ENCODE data around the gene ATL1. TPM values are rescaled to one million over a fixed set of nuclear protein-coding genes. Genes with fewer than 3 reads are reported as not detected.

Gene ATL1
- total and polyA plus RNA-seq, 2 experiments from 2014 or later = 3.5 to 7.0 TPM

DNA sequence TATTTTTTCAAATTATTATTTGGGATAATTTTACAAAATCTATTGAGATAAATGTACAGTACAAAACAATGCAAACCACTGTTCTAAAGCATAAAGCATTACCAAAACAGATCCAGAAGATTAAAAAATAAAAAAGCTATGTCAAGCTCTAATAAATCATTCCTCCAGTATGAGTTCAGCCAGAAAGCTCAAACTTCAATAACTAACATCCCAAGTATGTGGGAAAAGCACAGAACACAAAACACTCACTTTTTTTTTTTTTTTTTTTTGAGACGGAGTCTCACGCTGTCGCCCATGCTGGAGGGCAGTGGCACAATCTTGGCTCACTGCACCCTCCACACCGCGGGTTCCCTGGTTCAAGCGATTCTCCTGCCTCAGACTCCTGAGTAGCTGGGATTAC, 96.8 kb downstream of the ATL1 start:
- Histone ChIP-seq H2AFZ (no peak overlapping the region), H3K36me3 (ENCODE audit: insufficient read depth) (peaks cover 9% of the 10 kb centered on the region; the same call in 1 of the 2 replicates), H3K4me1 (ENCODE audit: insufficient read depth) (peaks cover 25% of the 10 kb centered on the region), H4K20me1 (replicated peaks; ENCODE audit: insufficient read depth) (peaks cover 6% of the 10 kb centered on the region; the same call in 1 of the 2 replicates), H3K79me2 (replicated peaks; ENCODE audit: insufficient read depth) (peaks cover 96% of the 10 kb centered on the region), H3K9me2 (ENCODE audit: insufficient read depth) (no peaks in the 10 kb centered on the region), H3K4me2 (no peak overlapping the region), H3K4me3 (no peak overlapping the region), H3F3A (replicated peaks; ENCODE audit: low read depth) (no peaks in the 10 kb centered on the region), H3K27ac (ENCODE audit: low read depth) (no peak overlapping the region), H3K27me3 (ENCODE audit: insufficient read depth) (no peaks in the 10 kb centered on the region)
- peaks cover 5% of the 10 kb centered on the region for H3K27me3 Mint-ChIP-seq (ENCODE audit: insufficient read depth, low read depth, poor library complexity)
- H3K27ac Mint-ChIP-seq = peak overlapping the region; percentile 99
- ATAC-seq (no peak), DNase-seq (ENCODE audit: low spot score) (no peak)
- no peak for TF ChIP-seq ZNF114 (CRISPR knock-in tag; IDR thresholded peaks at IDR 0.05)
- TF ChIP-seq, protein P1, sequence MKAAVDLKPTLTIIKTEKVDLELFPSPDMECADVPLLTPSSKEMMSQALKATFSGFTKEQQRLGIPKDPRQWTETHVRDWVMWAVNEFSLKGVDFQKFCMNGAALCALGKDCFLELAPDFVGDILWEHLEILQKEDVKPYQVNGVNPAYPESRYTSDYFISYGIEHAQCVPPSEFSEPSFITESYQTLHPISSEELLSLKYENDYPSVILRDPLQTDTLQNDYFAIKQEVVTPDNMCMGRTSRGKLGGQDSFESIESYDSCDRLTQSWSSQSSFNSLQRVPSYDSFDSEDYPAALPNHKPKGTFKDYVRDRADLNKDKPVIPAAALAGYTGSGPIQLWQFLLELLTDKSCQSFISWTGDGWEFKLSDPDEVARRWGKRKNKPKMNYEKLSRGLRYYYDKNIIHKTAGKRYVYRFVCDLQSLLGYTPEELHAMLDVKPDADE (IDR thresholded peaks at IDR 0.05) = no peak
- no peak for TF ChIP-seq ZNF331 (CRISPR knock-in tag; IDR thresholded peaks at IDR 0.05; ENCODE audit: low read depth)
- TF ChIP-seq EZH2 (IDR thresholded peaks at IDR 0.05; ENCODE audit: low read depth, unreplicated experiment) = no peak
- no peak for TF ChIP-seq JUNB (IDR thresholded peaks at IDR 0.05; ENCODE audit: unreplicated experiment)
- TF ChIP-seq, protein P2, sequence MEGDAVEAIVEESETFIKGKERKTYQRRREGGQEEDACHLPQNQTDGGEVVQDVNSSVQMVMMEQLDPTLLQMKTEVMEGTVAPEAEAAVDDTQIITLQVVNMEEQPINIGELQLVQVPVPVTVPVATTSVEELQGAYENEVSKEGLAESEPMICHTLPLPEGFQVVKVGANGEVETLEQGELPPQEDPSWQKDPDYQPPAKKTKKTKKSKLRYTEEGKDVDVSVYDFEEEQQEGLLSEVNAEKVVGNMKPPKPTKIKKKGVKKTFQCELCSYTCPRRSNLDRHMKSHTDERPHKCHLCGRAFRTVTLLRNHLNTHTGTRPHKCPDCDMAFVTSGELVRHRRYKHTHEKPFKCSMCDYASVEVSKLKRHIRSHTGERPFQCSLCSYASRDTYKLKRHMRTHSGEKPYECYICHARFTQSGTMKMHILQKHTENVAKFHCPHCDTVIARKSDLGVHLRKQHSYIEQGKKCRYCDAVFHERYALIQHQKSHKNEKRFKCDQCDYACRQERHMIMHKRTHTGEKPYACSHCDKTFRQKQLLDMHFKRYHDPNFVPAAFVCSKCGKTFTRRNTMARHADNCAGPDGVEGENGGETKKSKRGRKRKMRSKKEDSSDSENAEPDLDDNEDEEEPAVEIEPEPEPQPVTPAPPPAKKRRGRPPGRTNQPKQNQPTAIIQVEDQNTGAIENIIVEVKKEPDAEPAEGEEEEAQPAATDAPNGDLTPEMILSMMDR (conservative IDR thresholded peaks at IDR 0.05; ENCODE audit: low read depth in 2 of 2) = no peak
- TF ChIP-seq, protein P3, sequence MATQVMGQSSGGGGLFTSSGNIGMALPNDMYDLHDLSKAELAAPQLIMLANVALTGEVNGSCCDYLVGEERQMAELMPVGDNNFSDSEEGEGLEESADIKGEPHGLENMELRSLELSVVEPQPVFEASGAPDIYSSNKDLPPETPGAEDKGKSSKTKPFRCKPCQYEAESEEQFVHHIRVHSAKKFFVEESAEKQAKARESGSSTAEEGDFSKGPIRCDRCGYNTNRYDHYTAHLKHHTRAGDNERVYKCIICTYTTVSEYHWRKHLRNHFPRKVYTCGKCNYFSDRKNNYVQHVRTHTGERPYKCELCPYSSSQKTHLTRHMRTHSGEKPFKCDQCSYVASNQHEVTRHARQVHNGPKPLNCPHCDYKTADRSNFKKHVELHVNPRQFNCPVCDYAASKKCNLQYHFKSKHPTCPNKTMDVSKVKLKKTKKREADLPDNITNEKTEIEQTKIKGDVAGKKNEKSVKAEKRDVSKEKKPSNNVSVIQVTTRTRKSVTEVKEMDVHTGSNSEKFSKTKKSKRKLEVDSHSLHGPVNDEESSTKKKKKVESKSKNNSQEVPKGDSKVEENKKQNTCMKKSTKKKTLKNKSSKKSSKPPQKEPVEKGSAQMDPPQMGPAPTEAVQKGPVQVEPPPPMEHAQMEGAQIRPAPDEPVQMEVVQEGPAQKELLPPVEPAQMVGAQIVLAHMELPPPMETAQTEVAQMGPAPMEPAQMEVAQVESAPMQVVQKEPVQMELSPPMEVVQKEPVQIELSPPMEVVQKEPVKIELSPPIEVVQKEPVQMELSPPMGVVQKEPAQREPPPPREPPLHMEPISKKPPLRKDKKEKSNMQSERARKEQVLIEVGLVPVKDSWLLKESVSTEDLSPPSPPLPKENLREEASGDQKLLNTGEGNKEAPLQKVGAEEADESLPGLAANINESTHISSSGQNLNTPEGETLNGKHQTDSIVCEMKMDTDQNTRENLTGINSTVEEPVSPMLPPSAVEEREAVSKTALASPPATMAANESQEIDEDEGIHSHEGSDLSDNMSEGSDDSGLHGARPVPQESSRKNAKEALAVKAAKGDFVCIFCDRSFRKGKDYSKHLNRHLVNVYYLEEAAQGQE (IDR thresholded peaks at IDR 0.05; ENCODE audit: unreplicated experiment) = no peak
- no peak for TF ChIP-seq NANOG (IDR thresholded peaks at IDR 0.05; ENCODE audit: borderline replicate concordance)
- TF ChIP-seq STAT1 (IDR thresholded peaks at IDR 0.05; ENCODE audit: unreplicated experiment) = no peak
- no peak for TF ChIP-seq EZH2phosphoT487 (IDR thresholded peaks at IDR 0.05; ENCODE audit: unreplicated experiment)
- TF ChIP-seq POLR2AphosphoS5 (IDR thresholded peaks at IDR 0.05; ENCODE audit: low read depth) = no peak
- no peak for TF ChIP-seq CREB1 (CRISPR knock-in tag; IDR thresholded peaks at IDR 0.05; ENCODE audit: low read depth)
- TF ChIP-seq, protein P4, sequence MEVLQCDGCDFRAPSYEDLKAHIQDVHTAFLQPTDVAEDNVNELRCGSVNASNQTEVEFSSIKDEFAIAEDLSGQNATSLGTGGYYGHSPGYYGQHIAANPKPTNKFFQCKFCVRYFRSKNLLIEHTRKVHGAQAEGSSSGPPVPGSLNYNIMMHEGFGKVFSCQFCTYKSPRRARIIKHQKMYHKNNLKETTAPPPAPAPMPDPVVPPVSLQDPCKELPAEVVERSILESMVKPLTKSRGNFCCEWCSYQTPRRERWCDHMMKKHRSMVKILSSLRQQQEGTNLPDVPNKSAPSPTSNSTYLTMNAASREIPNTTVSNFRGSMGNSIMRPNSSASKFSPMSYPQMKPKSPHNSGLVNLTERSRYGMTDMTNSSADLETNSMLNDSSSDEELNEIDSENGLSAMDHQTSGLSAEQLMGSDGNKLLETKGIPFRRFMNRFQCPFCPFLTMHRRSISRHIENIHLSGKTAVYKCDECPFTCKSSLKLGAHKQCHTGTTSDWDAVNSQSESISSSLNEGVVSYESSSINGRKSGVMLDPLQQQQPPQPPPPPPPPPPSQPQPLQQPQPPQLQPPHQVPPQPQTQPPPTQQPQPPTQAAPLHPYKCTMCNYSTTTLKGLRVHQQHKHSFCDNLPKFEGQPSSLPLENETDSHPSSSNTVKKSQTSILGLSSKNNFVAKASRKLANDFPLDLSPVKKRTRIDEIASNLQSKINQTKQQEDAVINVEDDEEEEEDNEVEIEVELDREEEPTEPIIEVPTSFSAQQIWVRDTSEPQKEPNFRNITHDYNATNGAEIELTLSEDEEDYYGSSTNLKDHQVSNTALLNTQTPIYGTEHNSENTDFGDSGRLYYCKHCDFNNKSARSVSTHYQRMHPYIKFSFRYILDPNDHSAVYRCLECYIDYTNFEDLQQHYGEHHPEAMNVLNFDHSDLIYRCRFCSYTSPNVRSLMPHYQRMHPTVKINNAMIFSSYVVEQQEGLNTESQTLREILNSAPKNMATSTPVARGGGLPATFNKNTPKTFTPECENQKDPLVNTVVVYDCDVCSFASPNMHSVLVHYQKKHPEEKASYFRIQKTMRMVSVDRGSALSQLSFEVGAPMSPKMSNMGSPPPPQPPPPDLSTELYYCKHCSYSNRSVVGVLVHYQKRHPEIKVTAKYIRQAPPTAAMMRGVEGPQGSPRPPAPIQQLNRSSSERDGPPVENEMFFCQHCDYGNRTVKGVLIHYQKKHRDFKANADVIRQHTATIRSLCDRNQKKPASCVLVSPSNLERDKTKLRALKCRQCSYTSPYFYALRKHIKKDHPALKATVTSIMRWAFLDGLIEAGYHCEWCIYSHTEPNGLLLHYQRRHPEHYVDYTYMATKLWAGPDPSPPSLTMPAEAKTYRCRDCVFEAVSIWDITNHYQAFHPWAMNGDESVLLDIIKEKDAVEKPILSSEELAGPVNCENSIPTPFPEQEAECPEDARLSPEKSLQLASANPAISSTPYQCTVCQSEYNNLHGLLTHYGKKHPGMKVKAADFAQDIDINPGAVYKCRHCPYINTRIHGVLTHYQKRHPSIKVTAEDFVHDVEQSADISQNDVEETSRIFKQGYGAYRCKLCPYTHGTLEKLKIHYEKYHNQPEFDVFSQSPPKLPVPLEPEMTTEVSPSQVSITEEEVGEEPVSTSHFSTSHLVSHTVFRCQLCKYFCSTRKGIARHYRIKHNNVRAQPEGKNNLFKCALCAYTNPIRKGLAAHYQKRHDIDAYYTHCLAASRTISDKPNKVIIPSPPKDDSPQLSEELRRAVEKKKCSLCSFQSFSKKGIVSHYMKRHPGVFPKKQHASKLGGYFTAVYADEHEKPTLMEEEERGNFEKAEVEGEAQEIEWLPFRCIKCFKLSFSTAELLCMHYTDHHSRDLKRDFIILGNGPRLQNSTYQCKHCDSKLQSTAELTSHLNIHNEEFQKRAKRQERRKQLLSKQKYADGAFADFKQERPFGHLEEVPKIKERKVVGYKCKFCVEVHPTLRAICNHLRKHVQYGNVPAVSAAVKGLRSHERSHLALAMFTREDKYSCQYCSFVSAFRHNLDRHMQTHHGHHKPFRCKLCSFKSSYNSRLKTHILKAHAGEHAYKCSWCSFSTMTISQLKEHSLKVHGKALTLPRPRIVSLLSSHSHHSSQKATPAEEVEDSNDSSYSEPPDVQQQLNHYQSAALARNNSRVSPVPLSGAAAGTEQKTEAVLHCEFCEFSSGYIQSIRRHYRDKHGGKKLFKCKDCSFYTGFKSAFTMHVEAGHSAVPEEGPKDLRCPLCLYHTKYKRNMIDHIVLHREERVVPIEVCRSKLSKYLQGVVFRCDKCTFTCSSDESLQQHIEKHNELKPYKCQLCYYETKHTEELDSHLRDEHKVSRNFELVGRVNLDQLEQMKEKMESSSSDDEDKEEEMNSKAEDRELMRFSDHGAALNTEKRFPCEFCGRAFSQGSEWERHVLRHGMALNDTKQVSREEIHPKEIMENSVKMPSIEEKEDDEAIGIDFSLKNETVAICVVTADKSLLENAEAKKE (CRISPR knock-in tag; IDR thresholded peaks at IDR 0.05) = no peak
- peaks cover 34% of the 10 kb centered on the region for H3K4me1 Mint-ChIP-seq
- H3K36me3 Mint-ChIP-seq (ENCODE audit: low read depth) = peaks cover 35% of the 10 kb centered on the region
- H3K9me3 Mint-ChIP-seq = no peaks in the 10 kb centered on the region; the same call in 2 of the 3 replicates
- no peak overlapping the region for H3K4me3 Mint-ChIP-seq

Data from GM23338 (cell line).